Astrocyte (in vitro differentiated cells and primary cell): ENCODE measurements around the gene PRRT2. TPM values are rescaled to one million over a fixed set of nuclear protein-coding genes. Genes with fewer than 3 reads are reported as not detected.

ENCODE experiments used
- DNase-seq: peaks from one replicate; pipeline ENCODE4 v3.0.0-alpha.2; 2010; ENCODE audit warnings: low read depth
- FAIRE-seq: peaks from 2 replicates; lab custom pipeline; 2011; peaks lifted over from hg19 to GRCh38; lab: Jason Lieb, UNC
- H2AFZ ChIP-seq: 2 replicates; pipeline ENCODE4 v1.6.0; 2012; ENCODE audit warnings: low read depth, low read length, inconsistent platforms
- H3K27ac ChIP-seq: 2 replicates; pipeline ENCODE4 v1.5.1; 2011; ENCODE audit warnings: low read depth, low read length, inconsistent platforms
- H3K27me3 ChIP-seq: 2 replicates; pipeline ENCODE4 v1.6.0; 2011; ENCODE audit warnings: low read length, inconsistent platforms; ENCODE audit not compliant: insufficient read depth
- H3K36me3 ChIP-seq: 2 replicates; pipeline ENCODE4 v1.5.1; 2011; ENCODE audit warnings: low read length, inconsistent platforms; ENCODE audit not compliant: insufficient read depth
- H3K4me1 ChIP-seq: 2 replicates; pipeline ENCODE4 v1.5.1; 2011; ENCODE audit warnings: low read length, inconsistent platforms; ENCODE audit not compliant: insufficient read depth
- H3K4me2 ChIP-seq: 2 replicates; pipeline ENCODE4 v1.6.0; 2012; ENCODE audit warnings: low read length, inconsistent platforms
- H3K4me3 ChIP-seq: 2 replicates; pipeline ENCODE4 v1.5.1; 2011; ENCODE audit warnings: low read depth, mild to moderate bottlenecking, low read length, inconsistent platforms; ENCODE audit not compliant: insufficient read depth
- H3K79me2 ChIP-seq: 2 replicates; pipeline ENCODE4 v1.6.0; 2012; ENCODE audit warnings: mild to moderate bottlenecking, low read length, inconsistent platforms; ENCODE audit not compliant: insufficient read depth
- H3K9ac ChIP-seq: 2 replicates; pipeline ENCODE4 v1.6.0; 2012; ENCODE audit warnings: mild to moderate bottlenecking, low read length, inconsistent platforms
- H3K9me3 ChIP-seq: 2 replicates; pipeline ENCODE4 v1.5.1; 2012; ENCODE audit warnings: low read depth, mild to moderate bottlenecking, low read length, inconsistent platforms; ENCODE audit not compliant: insufficient read depth
- H4K20me1 ChIP-seq: 2 replicates; pipeline ENCODE4 v1.6.0; 2012; ENCODE audit warnings: low read length, inconsistent platforms; ENCODE audit not compliant: insufficient read depth
- H3K27ac Mint-ChIP-seq: one replicate; pipeline ENCODE4 v1.8.0; 2021; ENCODE audit warnings: mild to moderate bottlenecking, mixed read lengths; ENCODE audit not compliant: unreplicated experiment
- H3K27me3 Mint-ChIP-seq: one replicate; pipeline ENCODE4 v1.8.0; 2021; ENCODE audit warnings: low read depth, mixed read lengths; ENCODE audit not compliant: unreplicated experiment
- H3K36me3 Mint-ChIP-seq: one replicate; pipeline ENCODE4 v1.8.0; 2021; ENCODE audit warnings: low read depth, mixed read lengths; ENCODE audit not compliant: unreplicated experiment
- H3K4me1 Mint-ChIP-seq: one replicate; pipeline ENCODE4 v1.8.0; 2021; ENCODE audit warnings: low read depth, mixed read lengths; ENCODE audit not compliant: unreplicated experiment
- H3K4me3 Mint-ChIP-seq: one replicate; pipeline ENCODE4 v1.8.0; 2021; ENCODE audit warnings: mild to moderate bottlenecking, moderate library complexity, mixed read lengths; ENCODE audit not compliant: unreplicated experiment
- H3K9me3 Mint-ChIP-seq: one replicate; pipeline ENCODE4 v1.8.0; 2021; ENCODE audit warnings: mild to moderate bottlenecking, mixed read lengths; ENCODE audit not compliant: unreplicated experiment
- EZH2 ChIP-seq: IDR thresholded peaks from 2 replicates; pipeline ENCODE4 v1.6.1; 2012; ENCODE audit warnings: mild to moderate bottlenecking, low read length, inconsistent platforms; ENCODE audit not compliant: insufficient read depth
- total RNA-seq: library from RNA; stranded (reverse); gene quantifications from 2 replicates; pipeline ENCODE4 v1.2.1, GENCODE V29; 2021
- TF ChIP-seq, protein P1 (sequence below): IDR thresholded peaks from 2 replicates; pipeline ENCODE4 v1.5.1; 2011; ENCODE audit warnings: low read depth, mild to moderate bottlenecking, inconsistent platforms, low read length, moderate library complexity; ENCODE audit not compliant: insufficient read depth

The PRRT2 gene
- total RNA-seq, 1 donor from 2014 or later, result 6.2 TPM

DNA sequence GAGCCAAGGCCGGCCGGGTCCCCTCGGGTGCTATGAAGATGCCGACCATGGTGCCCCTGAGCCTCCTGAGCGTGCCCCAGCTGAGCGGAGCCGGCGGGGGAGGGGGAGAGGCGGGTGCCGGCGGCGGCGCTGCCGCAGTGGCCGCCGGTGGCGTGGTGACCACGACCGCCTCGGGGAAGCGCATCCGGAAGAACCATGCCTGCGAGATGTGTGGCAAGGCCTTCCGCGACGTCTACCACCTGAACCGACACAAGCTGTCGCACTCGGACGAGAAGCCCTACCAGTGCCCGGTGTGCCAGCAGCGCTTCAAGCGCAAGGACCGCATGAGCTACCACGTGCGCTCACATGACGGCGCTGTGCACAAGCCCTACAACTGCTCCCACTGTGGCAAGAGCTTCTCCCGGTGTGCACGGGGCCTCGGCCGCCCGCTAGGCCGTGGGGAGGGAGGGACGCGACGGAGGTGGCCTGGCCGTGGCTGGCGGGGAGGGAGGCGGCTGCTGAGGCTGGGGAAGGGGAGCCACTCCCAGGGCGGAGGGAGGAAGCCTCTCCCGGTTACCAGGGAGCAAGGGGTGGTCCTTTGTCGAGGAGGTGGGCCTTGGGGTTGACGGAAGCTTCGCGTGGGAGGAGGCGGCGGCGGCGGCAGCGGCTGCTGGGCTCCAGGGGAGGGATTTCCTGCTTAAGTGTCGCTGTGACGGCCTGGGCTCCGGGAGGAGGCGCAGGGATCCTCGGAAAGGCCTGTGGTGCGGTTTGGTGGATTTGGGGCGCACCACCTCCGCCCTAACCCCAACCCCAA, 4.4 kb upstream of the PRRT2 start:
- H4K20me1 ChIP-seq, result peaks cover 34% of the 10 kb centered on the region
- H3K36me3 ChIP-seq, result peaks cover under 1% of the 10 kb centered on the region
- peak overlapping the region; percentile 93 for H3K4me2 ChIP-seq
- peak overlapping the region; percentile 91 for H3K4me3 Mint-ChIP-seq
- H3K27me3 Mint-ChIP-seq, result no peaks in the 10 kb centered on the region
- peaks cover 40% of the 10 kb centered on the region for H3K4me1 ChIP-seq
- H3K36me3 Mint-ChIP-seq, result peaks cover 9% of the 10 kb centered on the region
- peak overlapping the region; percentile 84 for H3K9ac ChIP-seq
- TF ChIP-seq EZH2, result no peak
- TF ChIP-seq, protein P1, sequence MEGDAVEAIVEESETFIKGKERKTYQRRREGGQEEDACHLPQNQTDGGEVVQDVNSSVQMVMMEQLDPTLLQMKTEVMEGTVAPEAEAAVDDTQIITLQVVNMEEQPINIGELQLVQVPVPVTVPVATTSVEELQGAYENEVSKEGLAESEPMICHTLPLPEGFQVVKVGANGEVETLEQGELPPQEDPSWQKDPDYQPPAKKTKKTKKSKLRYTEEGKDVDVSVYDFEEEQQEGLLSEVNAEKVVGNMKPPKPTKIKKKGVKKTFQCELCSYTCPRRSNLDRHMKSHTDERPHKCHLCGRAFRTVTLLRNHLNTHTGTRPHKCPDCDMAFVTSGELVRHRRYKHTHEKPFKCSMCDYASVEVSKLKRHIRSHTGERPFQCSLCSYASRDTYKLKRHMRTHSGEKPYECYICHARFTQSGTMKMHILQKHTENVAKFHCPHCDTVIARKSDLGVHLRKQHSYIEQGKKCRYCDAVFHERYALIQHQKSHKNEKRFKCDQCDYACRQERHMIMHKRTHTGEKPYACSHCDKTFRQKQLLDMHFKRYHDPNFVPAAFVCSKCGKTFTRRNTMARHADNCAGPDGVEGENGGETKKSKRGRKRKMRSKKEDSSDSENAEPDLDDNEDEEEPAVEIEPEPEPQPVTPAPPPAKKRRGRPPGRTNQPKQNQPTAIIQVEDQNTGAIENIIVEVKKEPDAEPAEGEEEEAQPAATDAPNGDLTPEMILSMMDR, result peak; percentile 27
- peaks cover 32% of the 10 kb centered on the region for H3K4me1 Mint-ChIP-seq
- H3K27me3 ChIP-seq, result no peaks in the 10 kb centered on the region
- H3K9me3 Mint-ChIP-seq, result no peaks in the 10 kb centered on the region
- peak overlapping the region; percentile 63 for H3K27ac Mint-ChIP-seq
- H3K9me3 ChIP-seq, result no peaks in the 10 kb centered on the region
- peak; percentile 89 for DNase-seq
- H2AFZ ChIP-seq, result peak overlapping the region; percentile 14
- peak overlapping the region; percentile 77 for H3K4me3 ChIP-seq
- no peak for FAIRE-seq
- H3K79me2 ChIP-seq, result peaks cover 34% of the 10 kb centered on the region
- H3K27ac ChIP-seq, result peak overlapping the region; percentile 68

GRCh38 chr16:29808219-29808900, 3.6 kb upstream of the PRRT2 start:
- H3K27ac ChIP-seq, result peak overlapping the region; percentile 68
- FAIRE-seq, result no peak
- TF ChIP-seq, protein P1, result no peak
- no peak for TF ChIP-seq EZH2

More at GRCh38 chr16:29808219-29808900, 3.6 kb upstream of the PRRT2 start:
- Mint-ChIP-seq H3K36me3 (peaks cover 9% of the 10 kb centered on the region), H3K4me3 (peak overlapping the region; percentile 91), H3K9me3 (no peaks in the 10 kb centered on the region), H3K27ac (peak overlapping the region; percentile 63), H3K4me1 (peaks cover 32% of the 10 kb centered on the region), H3K27me3 (no peaks in the 10 kb centered on the region)
- H2AFZ ChIP-seq, result no peak overlapping the region
- no peak for DNase-seq
- peak overlapping the region; percentile 77 for H3K4me3 ChIP-seq
- peak overlapping the region; percentile 84 for H3K9ac ChIP-seq
- H4K20me1 ChIP-seq, result peaks cover 34% of the 10 kb centered on the region
- peaks cover 40% of the 10 kb centered on the region for H3K4me1 ChIP-seq
- peak overlapping the region; percentile 93 for H3K4me2 ChIP-seq
- H3K36me3 ChIP-seq, result no peaks in the 10 kb centered on the region
- peaks cover 34% of the 10 kb centered on the region for H3K79me2 ChIP-seq
- H3K9me3 ChIP-seq, result no peaks in the 10 kb centered on the region
- H3K27me3 ChIP-seq, result no peaks in the 10 kb centered on the region
